HL-60/S4 (cell line): ENCODE data around the gene MAN2A2.

Experiments
- in situ Hi-C: fragments of 300-500 bp; cut with MboI; formaldehyde crosslinking; loops from 2 replicates; pipeline ENCODE4 v1.14.3; 2022; ENCODE audit warnings: low sequenced_read_pairs

MAN2A2 gene

GRCh38 chr15:90957791-90958190 is 54.7 kb downstream of the MAN2A2 start:
- in situ Hi-C loops, result no loop called here

GRCh38 chr15:90959028-90959595 is 56.0 kb downstream of the MAN2A2 start:
- in situ Hi-C loops, result no loop called here

DNA sequence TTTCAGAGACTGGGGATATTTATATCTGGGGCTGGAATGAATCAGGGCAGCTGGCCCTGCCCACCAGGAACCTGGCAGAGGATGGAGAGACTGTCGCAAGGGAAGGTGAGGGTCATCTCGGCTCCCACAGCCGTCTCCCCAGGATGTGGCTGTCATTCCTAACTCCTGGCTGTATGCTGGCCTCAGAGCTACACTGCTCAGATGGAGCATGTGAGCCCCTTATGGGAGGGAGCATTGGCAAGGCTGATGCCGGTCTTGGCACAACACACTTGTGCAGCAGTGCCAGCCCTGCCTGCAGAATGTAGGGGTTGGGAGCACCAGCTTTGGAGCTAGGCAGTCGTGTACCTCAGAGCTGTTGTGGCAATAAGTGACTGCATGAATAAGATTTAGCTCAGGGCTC is 56.8 kb downstream of the MAN2A2 start:
- in situ Hi-C loops, result no loop called here

- in situ Hi-C loops, result no loop called here
Observed at GRCh38 chr15:90960298-90961091, 57.4 kb downstream of the MAN2A2 start.

- in situ Hi-C loops, result no loop called here
Observed at GRCh38 chr15:90962021-90962420, 58.9 kb downstream of the MAN2A2 start.

GRCh38 chr15:90966262-90966661 is 63.2 kb downstream of the MAN2A2 start:
- in situ Hi-C loops, result no loop called here

GRCh38 chr15:90967206-90967605 is 64.1 kb downstream of the MAN2A2 start:
- in situ Hi-C loops, result no loop called here

GRCh38 chr15:90968434-90968833 is 65.3 kb downstream of the MAN2A2 start:
- in situ Hi-C loops, result no loop called here

- in situ Hi-C loops, result no loop called here
Observed at GRCh38 chr15:90970274-90970673, 67.2 kb downstream of the MAN2A2 start.

- in situ Hi-C loops, result no loop called here
Observed at GRCh38 chr15:90972133-90972532, 69.0 kb downstream of the MAN2A2 start.
